Pulmonary artery endothelial cell (primary cell): ENCODE measurements around the gene RORB. TPM values are rescaled to one million over a fixed set of nuclear protein-coding genes. Genes with fewer than 3 reads are reported as not detected.
"Not testable (repeated sequence)": the region's sequence is repeated elsewhere in the genome, so short reads cannot be mapped to it uniquely, and the experiment has no call there.

ENCODE experiments used
- DNase-seq: peaks from one replicate; pipeline ENCODE4 v3.0.0-alpha.2; 2011; ENCODE audit warnings: low read depth, low spot score
- total RNA-seq: library from RNA; depleted of rRNA; stranded (reverse); fragments of >200 nt; gene quantifications from 2 replicates; pipeline ENCODE4 v1.2.3, GENCODE V29; 2014

The RORB gene
- total RNA-seq, 1 donor from 2014 or later = not detected

DNA sequence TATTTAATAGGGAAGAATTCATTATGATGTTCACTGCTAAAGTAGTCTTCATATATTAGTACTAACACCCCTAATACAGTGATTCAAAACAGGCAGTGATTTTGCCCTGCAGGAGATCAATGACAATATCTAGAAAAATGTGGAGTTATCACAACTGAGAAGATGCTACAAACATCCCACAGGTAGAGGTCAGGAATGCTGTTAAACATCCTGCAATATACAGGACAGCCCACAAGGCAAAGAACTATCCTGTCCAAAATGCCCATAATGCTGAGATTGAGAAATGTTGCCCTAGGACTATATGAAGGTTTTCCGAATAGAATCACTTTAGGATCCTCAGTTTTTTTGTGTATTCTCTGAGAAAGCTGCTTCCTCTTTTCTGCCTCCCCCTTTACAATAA lies 15.3 kb downstream of the RORB start:
- DNase-seq = no peak

DNA sequence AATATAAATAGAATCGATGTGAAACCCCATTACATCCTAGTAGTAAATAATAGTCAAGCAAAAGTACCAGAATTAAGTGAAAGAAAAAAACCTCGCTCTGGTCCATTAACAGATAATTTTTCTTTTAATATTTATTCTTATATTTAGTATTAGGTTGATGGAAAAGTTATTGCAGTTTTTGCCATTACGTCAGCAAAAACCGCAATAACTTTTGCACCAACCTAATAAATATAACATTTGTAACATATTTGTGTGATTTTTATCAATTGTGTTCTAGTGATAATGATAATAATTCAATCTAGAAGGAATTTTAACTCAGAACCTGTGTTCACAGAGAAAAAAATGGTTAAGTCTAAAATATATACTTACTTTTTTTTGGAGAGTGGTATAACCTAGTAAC lies 16.1 kb downstream of the RORB start:
- no peak for DNase-seq

- DNase-seq = no peak
Measured at GRCh38 chr9:74517188-74517587, 20.1 kb downstream of the RORB start.

DNA sequence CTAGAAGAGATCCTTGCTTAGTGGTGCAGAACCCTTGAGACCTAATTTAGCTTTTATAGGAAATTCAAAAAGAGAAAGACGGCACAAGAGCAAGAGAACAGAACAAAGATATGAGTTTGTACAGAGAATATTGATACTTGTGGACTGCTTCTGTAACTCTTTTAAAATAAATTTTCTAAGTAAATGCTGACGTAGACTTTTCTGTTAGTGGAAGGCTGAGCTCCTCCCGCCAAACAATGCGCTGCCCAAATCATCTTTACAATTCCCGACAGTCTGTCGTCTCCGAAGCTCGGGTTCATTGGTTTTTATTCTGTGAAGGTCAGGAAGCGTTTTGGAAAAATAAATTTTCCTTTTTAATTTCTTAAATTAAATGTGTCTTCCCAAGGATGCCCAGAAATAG lies 22.3 kb downstream of the RORB start:
- DNase-seq = no peak

GRCh38 chr9:74521009-74521408 lies 23.9 kb downstream of the RORB start:
- DNase-seq = no peak

GRCh38 chr9:74524289-74524688 lies 27.2 kb downstream of the RORB start:
- DNase-seq = no peak

DNA sequence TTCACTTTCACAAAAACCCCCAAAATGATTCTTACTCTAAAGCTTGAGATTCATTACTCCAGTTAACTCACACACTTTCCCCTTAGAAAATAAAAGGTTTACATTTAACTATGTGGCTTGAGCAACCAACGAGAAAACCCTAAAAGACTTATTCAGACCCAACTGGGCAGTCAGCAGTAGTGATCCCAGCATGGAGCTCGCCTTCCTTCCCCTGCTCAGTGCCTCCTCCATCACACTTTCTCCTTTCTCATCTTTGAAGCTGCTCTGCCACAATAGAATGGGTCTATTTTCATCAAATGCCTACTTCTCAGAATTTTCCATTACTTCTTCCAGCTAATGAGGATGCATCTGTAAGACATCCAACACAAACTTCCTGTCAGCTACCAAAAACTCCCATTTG lies 29.1 kb downstream of the RORB start:
- DNase-seq = no peak

DNA sequence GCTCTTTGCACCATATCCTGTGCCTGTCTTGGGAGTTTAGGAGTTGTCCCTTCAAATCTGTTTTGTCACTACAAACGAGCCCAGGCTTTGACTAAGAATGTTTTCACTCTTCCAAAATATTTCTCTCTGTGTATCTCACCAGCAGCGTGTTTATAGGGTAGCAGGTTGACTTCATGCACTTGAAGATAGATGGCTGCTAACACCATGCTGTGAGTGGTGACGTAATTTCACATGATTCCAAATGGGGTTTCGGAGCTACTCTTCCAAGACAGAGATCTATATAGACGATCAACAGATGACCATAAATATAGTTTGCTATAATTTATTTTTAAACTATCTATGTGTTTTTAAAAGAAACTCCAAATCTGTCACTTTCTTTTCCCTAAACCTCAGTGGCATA lies 30.6 kb downstream of the RORB start:
- DNase-seq = no peak

DNA sequence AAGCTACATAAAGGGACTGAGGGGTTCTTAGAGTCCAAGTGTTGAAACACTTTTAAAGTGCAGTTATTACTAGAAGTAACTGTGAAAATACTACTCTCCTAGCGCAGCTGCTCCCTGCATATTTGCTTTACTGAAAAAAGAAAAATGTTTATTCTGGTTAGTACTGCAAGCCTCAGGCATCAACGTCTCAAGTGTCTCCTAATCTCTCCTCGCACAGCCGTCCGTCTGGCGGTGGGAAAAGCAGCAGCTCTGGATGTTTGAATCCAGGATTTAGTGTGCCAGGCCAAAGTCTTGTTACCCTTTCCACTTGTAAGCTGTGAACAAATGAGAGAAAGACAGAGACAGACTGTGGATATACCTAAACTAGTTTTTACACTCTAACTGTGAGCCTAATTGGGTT lies 31.1 kb downstream of the RORB start:
- no peak for DNase-seq

DNA sequence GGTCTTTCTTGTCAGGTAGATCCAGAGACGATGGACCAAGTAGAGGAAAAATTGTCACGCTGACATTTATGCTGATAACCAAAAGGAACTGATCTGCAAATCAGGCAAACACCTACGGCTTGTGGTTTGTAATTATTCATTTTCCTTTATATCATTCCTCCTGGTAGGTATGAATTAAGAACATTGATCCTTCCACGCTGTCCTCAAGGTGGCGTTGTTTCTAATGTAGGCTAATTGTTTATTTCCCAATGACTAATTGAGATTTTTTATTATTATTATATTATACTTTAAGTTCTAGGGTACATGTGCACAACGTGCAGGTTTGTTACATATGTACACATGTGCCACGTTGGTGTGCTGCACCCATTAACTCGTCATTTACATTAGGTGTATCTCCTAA lies 33.3 kb downstream of the RORB start:
- DNase-seq = not testable (repeated sequence)

DNA sequence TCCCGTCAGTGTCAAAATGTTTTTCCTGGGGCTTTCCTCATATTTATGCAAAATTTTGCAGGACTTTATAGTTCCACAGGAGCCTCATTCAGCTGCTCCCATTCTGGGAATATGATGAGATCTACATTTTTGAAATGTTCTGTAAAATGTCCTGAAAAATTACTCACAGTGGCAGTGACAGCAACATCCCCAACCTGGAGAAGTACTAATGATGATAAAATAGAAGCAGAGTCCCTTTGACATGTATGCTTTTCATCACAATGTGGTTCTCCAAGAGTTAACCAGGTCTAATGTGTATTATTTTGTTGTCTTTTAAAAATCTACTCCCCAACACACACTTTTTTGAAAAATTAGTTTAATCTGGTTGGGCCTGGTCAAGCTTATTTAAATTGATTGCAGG lies 36.1 kb downstream of the RORB start:
- no peak for DNase-seq

- no peak for DNase-seq
Measured at GRCh38 chr9:74534841-74535240, 37.7 kb downstream of the RORB start.

- no peak for DNase-seq
Measured at GRCh38 chr9:74543145-74543544, 46.0 kb downstream of the RORB start.

DNA sequence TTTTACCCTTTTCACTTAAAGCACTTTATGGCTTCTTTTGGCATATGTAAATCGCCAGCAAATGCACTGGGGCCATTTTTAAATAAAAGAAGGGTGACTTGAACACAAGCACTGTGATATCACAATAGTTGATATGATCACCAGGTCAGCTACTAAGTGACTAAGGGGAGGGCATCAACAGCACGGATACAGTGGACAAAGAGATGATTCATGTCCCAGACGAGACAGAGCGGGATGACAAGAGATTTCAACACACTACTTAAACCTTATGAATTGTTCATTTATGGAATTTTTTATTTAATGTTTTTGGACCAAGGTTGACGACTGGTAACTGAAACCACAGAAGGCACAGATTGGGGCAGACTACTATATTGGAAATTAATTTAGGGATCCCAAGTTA lies 54.1 kb downstream of the RORB start:
- DNase-seq = no peak

DNA sequence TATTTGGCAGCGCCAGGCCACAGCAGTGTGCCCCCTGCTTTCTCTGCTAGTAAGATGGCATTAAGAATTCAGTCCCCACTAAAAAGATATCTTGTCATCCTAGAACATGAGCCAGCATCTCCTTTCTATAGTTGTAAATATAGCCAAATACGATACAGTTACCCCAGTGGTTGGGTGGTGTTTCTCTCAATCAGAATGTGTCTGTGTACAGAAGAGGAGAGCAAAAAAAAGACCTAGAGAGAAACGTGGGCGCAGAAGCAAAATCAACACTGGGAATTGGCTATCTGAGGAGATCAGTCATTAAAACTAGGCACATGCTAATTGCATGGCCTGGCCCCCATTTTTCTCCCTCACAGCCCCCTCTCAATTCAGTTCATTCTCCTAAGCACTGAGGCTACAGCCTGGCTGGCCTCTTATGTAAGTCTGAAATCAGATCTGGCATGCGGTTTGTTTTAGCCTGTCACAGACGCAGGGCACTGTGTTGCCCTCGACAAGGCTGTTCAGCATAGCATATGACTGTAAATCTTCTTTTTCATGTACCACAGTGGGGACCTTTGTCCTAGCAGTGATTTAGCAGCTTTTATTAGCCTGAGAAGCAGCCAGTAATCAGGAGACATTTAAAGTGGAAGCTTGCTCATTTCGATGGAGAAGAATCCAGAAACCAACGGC lies 57.8 kb downstream of the RORB start:
- no peak for DNase-seq

DNA sequence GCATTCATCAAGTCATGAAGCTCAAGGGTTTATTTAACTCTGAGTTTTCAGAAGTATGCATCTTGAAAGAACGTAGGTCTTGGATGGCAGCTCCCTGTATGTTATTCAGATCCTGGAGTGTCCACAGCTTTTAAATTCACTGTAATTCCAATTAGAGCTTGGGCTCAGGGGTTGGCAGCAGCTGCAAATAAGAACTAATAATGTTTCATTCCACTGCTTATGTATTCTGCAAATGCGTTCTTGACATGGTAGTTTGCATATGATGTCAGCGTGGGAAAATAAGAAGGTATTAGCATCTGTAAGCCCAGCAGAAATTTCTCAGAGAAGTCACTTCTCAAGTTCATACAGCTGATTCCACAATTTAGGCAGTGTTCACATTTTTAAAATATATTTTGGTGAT lies 58.4 kb downstream of the RORB start:
- DNase-seq = no peak

- DNase-seq = no peak
Measured at GRCh38 chr9:74556685-74557084, 59.5 kb downstream of the RORB start.

- DNase-seq = no peak
Measured at GRCh38 chr9:74557571-74557970, 60.4 kb downstream of the RORB start.

GRCh38 chr9:74562611-74563010 lies 65.5 kb downstream of the RORB start:
- DNase-seq = no peak

GRCh38 chr9:74570879-74571512 lies 73.9 kb downstream of the RORB start:
- no peak for DNase-seq

GRCh38 chr9:74573640-74574191 lies 76.6 kb downstream of the RORB start:
- no peak for DNase-seq

GRCh38 chr9:74576176-74576575 lies 79.0 kb downstream of the RORB start:
- DNase-seq = no peak

GRCh38 chr9:74577956-74578355 lies 80.8 kb downstream of the RORB start:
- no peak for DNase-seq
